Measurements from ENCODE around the gene ATP1A1.

The ATP1A1 gene

GRCh38 chr1:116359060-116359830 lies 13.8 kb upstream of the ATP1A1 start:
- FAIRE-seq (no peak), DNase-seq (ENCODE audit: insufficient read length, low spot score) (no peak)
- no peak for TF ChIP-seq CTCF (IDR thresholded peaks at IDR 0.05; ENCODE audit: insufficient read depth, missing control alignments)

GRCh38 chr1:116359871-116360270 lies 13.2 kb upstream of the ATP1A1 start:
- no peak for FAIRE-seq
- no peak for DNase-seq (ENCODE audit: insufficient read length, low spot score)

GRCh38 chr1:116360429-116361173 lies 12.4 kb upstream of the ATP1A1 start:
- no peak for DNase-seq (ENCODE audit: insufficient read length, low spot score)
- peak; percentile 26 for TF ChIP-seq CTCF (IDR thresholded peaks at IDR 0.05; ENCODE audit: insufficient read depth, missing control alignments)
- no peak for FAIRE-seq

More at GRCh38 chr1:116359871-116360270, 13.2 kb upstream of the ATP1A1 start:
- no peak for TF ChIP-seq CTCF (IDR thresholded peaks at IDR 0.05; ENCODE audit: insufficient read depth, missing control alignments)

- TF ChIP-seq CTCF (IDR thresholded peaks at IDR 0.05; ENCODE audit: insufficient read depth, missing control alignments), result no peak
- FAIRE-seq (no peak), DNase-seq (ENCODE audit: insufficient read length, low spot score) (no peak)
Measured at GRCh38 chr1:116361648-116362047, 11.4 kb upstream of the ATP1A1 start.

GRCh38 chr1:116362050-116362449 lies 11.0 kb upstream of the ATP1A1 start:
- no peak for TF ChIP-seq CTCF (IDR thresholded peaks at IDR 0.05; ENCODE audit: insufficient read depth, missing control alignments)
- FAIRE-seq (no peak), DNase-seq (ENCODE audit: insufficient read length, low spot score) (no peak)

GRCh38 chr1:116365353-116365780 lies 7.7 kb upstream of the ATP1A1 start:
- DNase-seq (ENCODE audit: insufficient read length, low spot score) (no peak), FAIRE-seq (no peak)
- no peak for TF ChIP-seq CTCF (IDR thresholded peaks at IDR 0.05; ENCODE audit: insufficient read depth, missing control alignments)

GRCh38 chr1:116365857-116366256 lies 7.2 kb upstream of the ATP1A1 start:
- TF ChIP-seq CTCF (IDR thresholded peaks at IDR 0.05; ENCODE audit: insufficient read depth, missing control alignments), result no peak
- FAIRE-seq, result no peak
- no peak for DNase-seq (ENCODE audit: insufficient read length, low spot score)
